ENCODE measurements around the gene SLC35G6.
"Not testable (repeated sequence)": the region's sequence is repeated elsewhere in the genome, so short reads cannot be mapped to it uniquely, and the experiment has no call there.

DNA sequence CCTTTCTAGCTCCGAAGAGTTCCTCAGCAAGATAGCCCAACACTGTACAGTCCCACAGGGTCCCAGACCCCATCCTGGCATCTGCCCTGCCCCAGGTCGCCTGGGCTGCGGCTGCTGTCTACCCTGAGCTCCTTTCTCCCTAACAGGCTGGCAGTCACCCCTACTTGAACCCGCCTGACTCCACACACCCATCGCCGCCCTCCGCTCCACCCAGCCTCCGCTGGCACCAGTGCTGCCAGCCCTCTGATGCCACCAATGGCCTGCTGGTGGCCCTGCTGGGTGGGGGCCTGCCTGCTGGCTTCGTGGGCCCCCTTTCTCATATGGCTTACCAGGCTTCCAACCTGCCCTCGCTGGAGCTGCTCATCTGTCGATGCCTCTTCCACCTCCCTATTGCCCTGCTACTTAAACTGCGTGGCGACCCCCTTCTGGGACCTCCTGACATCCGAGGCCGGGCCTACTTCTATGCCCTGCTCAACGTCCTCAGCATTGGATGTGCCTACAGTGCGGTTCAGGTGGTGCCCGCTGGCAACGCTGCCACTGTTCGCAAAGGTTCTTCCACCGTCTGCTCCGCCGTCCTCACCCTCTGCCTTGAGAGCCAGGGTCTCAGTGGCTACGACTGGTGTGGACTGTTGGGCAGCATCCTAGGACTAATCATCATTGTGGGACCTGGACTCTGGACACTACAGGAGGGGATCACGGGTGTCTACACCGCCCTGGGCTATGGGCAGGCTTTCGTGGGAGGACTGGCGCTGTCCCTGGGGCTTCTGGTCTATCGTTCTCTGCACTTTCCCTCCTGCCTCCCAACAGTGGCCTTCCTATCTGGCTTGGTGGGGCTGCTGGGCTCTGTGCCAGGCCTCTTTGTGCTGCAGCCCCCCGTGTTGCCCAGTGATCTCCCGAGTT is 846 bp downstream of the SLC35G6 start:
- TF ChIP-seq CTCF (conservative IDR thresholded peaks at IDR 0.05); ZFX (IDR thresholded peaks at IDR 0.05): not testable (repeated sequence)
